ENCODE data around the gene USP46.

USP46 gene, protein sequence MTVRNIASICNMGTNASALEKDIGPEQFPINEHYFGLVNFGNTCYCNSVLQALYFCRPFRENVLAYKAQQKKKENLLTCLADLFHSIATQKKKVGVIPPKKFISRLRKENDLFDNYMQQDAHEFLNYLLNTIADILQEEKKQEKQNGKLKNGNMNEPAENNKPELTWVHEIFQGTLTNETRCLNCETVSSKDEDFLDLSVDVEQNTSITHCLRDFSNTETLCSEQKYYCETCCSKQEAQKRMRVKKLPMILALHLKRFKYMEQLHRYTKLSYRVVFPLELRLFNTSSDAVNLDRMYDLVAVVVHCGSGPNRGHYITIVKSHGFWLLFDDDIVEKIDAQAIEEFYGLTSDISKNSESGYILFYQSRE

GRCh38 chr4:52659001-52659721 is at the start of gene USP46:
USP46 (minus strand) TSS chr4:52659301; CDS start chr4:52659150, 151 bp downstream.
- peak; percentile 17 to 25 (median 23) for DNase-seq (ENCODE audit: low read depth in 2 of 3, low spot score in 2 of 3)

- no peak for DNase-seq (ENCODE audit: low read depth in 2 of 3, low spot score in 2 of 3)
These were observed 45.6 kb upstream of the USP46 start for GRCh38 chr4:52704661-52705060.

DNA sequence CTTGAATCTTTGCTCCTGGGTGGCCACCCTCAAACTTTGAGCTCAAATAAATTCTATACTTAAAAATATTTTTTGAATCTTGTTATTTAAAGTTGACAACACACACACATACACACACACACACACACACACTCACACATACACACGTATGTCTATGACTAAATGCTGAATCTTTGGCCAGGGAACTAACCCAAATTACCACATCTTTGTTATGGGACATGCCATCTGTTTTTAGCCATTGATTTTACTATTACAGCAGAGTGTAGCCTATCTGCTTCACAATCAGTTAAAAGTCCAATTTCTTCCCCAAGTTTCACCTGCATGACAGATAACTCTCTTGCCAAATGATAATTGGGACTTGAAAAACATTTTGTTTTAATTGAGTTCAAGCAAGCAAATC is 45.0 kb upstream of the USP46 start:
- no peak for DNase-seq (ENCODE audit: low read depth in 2 of 3, low spot score in 2 of 3)

GRCh38 chr4:52701207-52701606 is 42.1 kb upstream of the USP46 start:
- no peak for DNase-seq (ENCODE audit: low read depth in 2 of 3, low spot score in 2 of 3)

DNA sequence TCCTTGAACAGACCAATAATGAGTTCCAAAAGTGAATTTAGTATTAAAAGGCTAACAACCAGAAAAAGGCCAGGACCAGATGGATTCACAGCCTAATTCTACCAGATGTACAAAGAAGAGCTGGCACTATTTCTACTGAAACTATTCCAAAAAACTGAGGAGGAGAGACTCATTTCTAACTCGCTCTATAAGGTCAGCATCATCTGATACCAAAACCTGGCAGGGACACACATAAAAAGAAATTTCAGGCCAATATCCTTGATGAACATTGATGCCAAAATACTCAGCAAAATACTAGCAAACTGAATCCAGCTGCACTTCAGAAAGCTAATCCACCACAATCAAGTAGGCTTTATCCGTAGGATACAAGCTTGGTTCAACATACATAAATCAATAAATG is 35.8 kb upstream of the USP46 start:
- DNase-seq (ENCODE audit: low read depth in 2 of 3, low spot score in 2 of 3) = no peak

DNA sequence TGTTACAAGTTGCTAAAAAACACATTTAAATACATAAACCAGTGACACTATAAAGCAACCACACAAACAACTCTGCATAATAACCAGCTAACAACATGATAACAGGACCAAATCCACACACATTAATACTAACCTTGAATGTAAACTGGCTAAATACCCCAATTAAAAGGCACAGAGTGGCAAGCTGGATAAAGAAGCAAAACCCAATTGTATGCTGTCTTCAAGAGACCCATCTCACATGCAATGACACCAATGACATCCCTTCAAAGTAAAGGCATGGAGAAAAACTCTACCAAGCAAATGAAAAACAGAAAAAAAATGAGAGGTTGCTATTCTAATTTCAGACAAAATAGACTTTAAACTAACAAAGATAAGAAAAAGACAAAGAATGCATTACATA is 34.4 kb upstream of the USP46 start:
- DNase-seq (ENCODE audit: low read depth in 2 of 3, low spot score in 2 of 3) = no peak

DNA sequence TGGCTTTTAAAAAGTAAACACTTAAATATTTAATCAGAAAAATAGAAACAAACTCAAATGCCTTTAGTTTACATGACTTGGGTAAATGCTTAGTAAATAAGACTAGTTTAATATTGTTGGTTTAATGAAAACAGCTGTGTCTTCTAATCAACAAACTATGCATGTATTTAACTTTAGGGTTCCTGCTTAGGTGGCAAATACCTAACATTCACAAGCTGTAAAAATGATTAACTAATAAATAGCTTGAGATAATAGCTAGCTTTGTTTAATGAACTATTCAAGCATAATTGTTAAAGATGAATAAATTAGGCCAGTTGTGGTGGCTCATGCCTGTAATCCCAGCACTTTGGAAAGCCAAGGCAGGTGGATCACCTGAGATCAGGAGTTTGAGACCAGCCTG is 30.0 kb upstream of the USP46 start:
- no peak for DNase-seq (ENCODE audit: low read depth in 2 of 3, low spot score in 2 of 3)

- DNase-seq (ENCODE audit: low read depth in 2 of 3, low spot score in 2 of 3) = no peak
These were observed 28.6 kb upstream of the USP46 start for GRCh38 chr4:52687696-52688095.

DNA sequence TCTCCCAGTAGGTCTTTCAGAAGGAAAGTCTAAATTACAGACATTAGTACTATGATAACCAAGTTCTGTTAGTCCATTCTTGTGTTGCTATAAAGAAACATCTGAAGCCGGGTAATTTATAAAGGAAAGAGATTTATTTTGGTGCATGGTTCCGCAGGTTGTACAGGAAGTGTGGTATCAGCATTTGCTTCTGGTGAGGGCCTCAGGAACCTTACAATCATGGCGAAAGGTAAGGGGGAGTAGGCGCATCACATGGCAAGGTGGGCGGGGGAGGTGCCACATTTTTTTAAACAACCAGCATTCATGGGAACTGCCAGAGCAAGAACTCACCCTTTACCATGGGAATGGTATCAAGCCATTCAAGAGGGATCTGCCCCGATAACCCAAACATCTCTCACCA is 26.2 kb upstream of the USP46 start:
- DNase-seq (ENCODE audit: low read depth in 2 of 3, low spot score in 2 of 3) = no peak

DNA sequence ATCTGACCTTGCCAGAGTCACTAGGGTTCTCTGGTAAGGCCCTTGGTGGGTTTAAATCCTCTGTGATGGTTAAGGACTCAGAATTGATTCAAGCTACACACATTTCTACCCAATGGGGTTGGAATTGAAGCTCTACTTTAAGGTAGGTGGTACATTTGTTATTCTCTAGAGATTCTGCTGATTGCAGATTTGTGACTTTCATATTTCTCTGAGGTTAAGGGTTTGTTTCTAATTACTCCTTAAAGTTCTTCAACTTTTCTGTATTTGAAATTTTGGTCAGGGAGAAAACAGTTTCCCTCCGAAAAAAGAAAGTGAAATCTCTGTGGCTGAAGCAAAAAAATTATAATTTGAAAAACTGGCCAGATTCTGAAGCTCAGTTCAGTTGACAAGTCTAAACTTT is 25.8 kb upstream of the USP46 start:
- no peak for DNase-seq (ENCODE audit: low read depth in 2 of 3, low spot score in 2 of 3)

GRCh38 chr4:52680381-52680780 is 21.3 kb upstream of the USP46 start:
- DNase-seq (ENCODE audit: low read depth in 2 of 3, low spot score in 2 of 3) = no peak

- no peak for DNase-seq (ENCODE audit: low read depth in 2 of 3, low spot score in 2 of 3)
These were observed 17.4 kb upstream of the USP46 start for GRCh38 chr4:52676536-52676935.

DNA sequence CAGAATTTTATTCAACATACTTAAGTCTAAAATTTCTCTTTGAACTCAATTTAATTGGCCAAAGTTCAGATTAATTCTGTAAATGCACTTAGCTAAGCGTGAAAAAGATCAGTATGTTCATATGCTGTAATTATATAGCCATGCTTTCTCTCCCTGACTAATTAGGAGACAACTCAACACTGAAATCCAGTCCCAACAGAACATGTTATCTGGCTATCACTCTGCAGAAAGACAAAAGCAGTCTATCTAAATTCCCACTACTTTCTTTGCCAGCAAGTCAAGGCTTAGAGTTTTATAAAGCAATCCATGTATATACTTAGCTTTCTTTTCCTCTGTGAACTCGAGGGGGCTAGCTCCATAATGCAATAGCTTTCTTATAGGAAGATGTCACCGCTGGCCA is 16.0 kb upstream of the USP46 start:
- DNase-seq (ENCODE audit: low read depth in 2 of 3, low spot score in 2 of 3) = no peak

DNA sequence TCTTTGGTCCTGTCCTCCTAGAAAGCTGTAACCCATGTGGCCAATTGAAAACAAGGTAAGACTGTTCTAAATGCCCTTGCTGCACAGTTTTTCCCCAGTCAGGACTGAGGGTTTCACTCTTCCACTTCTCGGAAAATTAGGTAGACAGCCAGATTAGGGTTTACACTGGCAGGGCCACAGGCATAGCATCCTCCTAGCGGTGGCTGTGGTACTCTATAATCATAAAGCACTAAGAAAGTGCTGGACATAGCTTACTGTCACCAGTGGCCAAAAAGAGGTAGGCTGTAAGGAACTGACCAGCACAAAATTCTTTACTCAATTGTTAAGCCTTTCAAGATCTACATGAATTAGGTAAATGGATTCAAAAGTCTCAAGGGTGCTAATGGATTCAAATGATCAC is 11.6 kb upstream of the USP46 start:
- DNase-seq (ENCODE audit: low read depth in 2 of 3, low spot score in 2 of 3) = no peak

GRCh38 chr4:52670121-52670520 is 11.0 kb upstream of the USP46 start:
- no peak for DNase-seq (ENCODE audit: low read depth in 2 of 3, low spot score in 2 of 3)

- no peak for DNase-seq (ENCODE audit: low read depth in 2 of 3, low spot score in 2 of 3)
These were observed 6.5 kb upstream of the USP46 start for GRCh38 chr4:52665592-52665991.

DNA sequence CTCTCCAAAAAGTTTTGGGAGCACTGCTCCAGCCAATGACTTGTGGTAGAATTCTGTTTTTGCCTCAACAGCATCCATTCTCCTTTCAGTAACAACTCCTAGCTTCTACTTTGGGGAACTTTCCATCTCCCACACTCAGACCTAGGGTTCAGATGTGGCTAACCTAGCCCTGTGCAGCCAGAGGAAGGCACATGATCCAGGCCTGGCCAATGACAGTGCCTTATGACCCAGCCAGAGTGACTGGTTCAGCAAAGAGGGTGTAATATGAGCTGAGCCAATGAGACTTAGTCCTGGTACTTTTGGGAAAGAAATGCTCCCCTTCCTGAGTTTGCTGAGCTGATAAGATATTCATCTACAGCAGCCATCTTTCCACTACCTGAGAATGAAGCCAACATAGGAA is 5.4 kb upstream of the USP46 start:
- DNase-seq (ENCODE audit: low read depth in 2 of 3, low spot score in 2 of 3) = no peak

GRCh38 chr4:52661966-52662690 is 3.0 kb upstream of the USP46 start:
- DNase-seq (ENCODE audit: low read depth in 2 of 3, low spot score in 2 of 3) = no peak

GRCh38 chr4:52660643-52661042 is 1.5 kb upstream of the USP46 start:
- DNase-seq (ENCODE audit: low read depth in 2 of 3, low spot score in 2 of 3) = no peak

DNA sequence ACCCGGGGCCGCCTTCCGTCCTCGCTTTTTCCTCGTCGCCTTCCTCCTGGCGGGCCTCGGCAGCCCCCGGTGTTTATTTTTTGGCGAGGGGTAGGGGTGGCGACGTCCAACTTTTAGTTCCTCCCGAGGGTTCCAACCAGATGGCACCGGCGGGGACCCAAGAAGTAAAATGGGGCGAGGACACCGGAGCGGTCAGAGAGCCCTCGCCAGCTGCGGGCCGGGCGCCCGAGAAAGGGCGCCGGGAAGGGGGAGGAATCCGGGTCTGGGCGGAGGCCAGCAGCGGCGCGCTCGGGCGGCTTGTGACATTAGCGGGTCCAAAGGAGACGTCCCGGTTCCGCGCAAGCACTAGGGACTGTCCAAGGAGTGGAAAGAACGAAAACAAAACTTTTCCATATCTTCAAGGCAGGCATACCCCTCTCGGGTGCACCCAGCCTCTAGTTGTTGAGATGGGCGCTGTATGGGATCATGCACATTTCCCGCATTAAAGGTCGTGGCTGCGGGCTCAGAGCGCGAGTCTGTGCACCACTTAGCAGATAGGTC is 691 bp upstream of the USP46 start:
- DNase-seq (ENCODE audit: low read depth in 2 of 3, low spot score in 2 of 3) = no peak

DNA sequence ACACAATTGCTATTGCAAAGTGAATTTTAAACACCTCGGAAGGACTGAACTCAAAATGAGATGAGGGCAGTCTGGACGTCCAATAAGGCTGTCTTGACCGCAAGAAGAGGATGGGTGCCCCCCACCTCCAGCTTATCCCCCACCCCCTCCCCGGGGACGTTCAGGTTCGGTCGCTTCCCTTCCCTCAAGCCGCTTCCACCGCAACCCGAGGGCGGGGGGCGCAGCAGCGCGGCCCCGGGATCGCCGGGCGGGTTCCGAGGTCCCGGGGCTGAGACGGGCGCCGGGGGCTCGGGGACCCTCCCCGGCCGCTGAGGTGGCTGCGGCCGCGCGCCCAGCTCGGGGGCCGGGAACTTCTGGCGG is 480 bp downstream of the USP46 start:
- no peak for DNase-seq (ENCODE audit: low read depth in 2 of 3, low spot score in 2 of 3)

Data from activated CD8-positive, alpha-beta memory T cell treated with anti-CD3 and anti-CD28 coated beads for 48 hours (primary cell).